NCI-H2196 (cell line): Measurements from ENCODE around the gene HNF1A.

Experiments
- DNase-seq: peaks from one replicate; lab custom pipeline; 2025; ENCODE audit not compliant: unreplicated experiment; lab: John Stamatoyannopoulos, UW

Gene HNF1A

DNA sequence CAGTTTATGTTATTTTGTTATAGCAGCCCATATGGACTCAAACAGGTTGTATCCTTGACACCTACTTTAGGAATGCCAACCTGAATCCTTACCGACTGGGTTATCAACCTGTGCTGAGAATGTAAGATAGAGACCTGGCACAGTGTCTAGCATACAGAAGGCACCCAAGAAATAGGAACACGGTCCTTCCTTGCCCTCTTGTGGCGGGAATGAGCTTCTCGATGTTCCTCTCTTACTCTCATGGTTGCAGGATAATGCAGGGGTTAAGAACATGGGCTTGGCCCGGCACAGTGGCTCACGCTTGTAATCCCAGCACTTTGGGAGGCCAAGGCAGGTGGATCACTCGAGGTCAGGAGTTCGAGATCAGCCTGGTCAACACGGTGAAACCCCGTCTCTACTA lies 31.4 kb downstream of the HNF1A start:
- DNase-seq = peak; percentile 51

DNA sequence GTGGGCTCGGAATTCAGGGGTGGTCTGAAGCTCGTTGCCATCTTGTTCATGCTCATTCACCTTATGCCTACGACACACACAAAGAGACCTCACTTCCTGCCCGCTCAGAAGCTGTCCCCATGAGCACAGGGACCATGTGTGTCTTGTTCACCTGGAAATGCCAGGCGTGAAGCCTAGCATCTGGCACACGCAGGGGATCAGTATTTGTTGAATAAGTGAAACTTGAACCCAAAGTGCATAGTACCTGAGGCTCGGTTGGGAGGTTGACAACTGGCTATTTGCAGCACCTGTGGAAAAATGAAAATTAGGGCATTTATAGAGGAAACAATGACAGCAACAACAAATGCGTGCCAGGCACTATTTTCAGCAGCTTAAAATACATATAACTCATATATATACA lies 32.5 kb downstream of the HNF1A start:
- no peak for DNase-seq

DNA sequence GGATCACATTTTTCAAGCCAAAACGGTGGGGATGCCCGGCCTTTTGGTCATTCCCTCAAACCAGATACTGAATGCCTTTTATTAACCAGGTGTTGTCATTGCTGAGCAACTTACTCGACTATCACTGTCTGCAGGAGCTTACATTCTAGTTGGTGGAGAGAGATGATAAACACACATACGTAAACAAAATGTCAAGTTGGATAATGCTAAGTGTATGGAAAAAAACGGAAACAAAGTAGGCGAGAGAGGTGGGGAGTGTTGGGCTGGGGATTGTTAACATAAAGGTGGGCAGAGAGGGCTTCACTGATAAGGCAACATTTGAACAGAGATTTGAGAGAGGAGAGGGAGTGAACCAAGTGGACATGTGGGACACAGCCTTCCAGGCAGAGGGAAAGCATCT lies 33.5 kb downstream of the HNF1A start:
- DNase-seq = no peak

DNA sequence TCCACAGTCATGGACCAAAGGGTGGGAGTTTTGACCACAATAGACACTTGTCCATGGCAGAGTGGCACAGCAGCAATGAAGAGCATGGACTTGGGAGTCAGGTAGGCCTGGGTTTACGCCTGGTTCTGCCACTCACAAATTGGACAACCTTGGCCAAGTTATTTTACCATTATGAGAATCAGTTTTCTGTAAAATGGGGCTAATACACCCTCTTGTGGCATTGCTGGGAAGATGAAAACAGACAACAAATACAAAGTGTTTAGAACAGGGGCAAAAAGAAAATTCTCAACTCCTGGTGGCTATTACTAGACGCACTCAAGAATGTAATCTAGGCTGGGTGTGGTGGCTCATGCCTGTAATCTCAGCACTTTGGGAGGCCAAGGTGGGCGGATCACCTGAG lies 35.4 kb downstream of the HNF1A start:
- no peak for DNase-seq

DNA sequence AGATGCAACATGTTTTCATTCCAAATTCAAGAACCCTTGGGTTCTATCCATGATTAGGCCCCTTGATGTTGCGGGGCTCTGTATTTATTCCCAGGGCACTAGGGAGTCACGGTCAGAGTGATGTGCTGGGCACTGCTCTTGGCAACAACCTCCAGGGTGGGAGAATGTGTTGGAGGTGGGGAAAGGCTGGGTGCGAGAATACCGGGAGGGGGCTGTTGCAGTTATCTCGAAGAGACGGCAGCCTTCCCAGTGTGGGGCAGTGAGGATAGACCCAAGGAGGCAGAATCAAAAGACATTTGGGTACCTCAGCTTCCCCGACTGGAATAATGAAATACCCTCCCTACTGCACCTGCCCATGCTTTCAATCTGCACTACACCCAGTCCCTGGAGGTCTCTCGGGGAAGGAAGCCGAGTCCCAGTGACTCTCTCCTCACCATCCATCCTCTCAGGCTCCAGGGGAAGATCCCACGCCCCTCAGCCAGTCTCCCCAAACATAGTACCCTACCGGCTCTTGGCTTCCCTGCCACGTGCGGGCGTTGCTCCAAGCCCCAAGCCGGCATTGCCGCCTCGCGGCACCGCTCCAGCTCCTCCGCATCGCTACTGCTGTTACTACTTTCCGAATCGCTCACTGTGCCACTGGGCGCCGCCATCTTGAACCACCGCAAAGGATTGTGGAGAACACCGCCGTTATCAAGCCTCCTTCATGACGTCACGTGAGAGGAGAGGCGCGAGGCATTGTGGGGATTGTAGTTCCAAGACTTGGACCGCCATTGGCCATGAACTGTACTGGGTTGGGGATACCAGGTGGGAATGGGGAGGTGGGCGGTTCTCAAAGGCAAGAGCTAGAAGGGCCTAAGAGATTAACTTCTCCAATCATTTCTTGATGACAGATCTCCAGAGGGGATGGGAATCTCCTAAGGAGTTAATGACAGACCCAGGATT lies 37.8 kb downstream of the HNF1A start, which contains the start of gene C12orf43:
Gene C12orf43 (minus strand): TSS at position 663 of the 942 bp plus-strand sequence. CDS start 13 bp downstream, at position 650.
- peak; percentile 95 for DNase-seq

DNA sequence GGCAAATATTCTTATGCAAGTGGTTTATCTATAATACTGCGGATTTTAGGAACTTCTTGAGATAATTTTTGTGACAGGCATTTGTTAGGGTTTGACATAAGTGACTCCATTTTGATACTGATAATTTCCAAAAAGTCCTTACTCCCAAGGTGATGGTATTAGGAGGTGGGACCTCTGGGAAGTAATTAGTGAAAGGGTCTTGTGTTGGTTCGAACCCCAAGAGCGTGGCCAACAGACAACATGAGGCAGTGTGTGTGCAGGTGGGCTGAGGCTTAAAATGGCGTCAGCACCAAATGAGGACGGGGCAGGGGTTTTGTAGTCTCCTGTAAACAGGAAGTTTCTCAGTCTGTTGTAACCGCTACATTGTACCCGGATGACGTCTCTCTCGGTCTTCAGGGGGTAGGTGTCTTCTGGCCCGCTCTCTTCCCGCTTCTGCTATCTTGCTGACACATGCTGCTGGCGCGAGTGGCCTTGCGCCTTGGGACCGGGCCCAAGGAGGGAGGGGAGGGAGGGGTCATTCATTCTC lies 39.7 kb downstream of the HNF1A start:
- DNase-seq = no peak

DNA sequence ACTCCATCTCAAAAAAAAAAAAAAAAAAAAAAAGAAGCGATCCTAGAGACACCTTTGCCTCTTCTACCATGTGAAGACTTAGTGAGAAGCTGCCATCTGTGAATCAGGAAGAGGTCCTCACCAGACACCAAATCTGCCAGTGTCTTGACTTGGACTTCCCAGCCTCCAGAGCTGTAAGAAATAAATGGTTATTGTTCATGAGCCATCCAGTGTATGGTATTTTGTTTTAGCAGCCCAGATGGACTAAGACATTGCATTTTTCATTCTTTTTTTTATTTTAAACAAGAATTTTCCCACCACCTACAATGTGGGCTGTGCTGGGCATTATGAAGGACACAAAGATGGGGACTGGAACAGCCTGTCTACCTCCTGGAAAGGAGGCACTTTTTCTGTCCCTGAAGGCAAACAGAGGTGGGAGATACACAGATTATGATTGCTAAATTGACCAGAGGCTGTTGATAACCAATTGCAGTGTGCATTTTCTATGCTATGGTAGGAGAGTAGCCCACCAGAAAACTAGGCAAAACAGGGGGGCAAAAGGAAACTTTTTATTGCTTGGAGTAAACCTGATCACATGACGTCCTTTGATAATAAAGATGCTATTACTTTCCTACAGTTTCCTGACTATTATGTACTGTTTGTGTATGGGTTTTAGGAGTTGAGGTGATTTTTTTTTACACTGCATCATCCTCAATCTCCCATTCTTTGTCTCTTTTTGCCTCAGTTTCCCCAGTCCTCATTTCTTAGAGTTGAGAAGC lies 40.7 kb downstream of the HNF1A start:
- DNase-seq = no peak

DNA sequence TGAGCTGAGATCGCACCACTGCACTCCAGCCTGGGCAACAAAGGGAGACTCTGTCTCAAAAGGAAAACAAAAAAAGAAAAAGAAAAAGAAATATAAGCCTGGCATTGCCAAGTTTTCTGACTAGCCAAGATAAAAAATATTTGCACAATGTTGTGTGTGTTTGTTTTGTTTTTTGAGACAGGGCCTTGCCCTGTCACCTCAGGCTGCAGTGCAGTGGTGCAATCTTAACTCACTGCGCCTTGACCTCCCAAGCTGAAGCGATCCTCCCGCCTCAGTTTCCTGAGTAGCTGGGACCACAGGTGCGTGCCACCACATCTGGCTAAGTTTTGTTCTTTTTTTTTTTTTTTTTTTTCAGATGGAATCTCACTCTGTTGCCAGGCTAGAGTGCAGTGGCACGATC lies 43.4 kb downstream of the HNF1A start:
- no peak for DNase-seq

DNA sequence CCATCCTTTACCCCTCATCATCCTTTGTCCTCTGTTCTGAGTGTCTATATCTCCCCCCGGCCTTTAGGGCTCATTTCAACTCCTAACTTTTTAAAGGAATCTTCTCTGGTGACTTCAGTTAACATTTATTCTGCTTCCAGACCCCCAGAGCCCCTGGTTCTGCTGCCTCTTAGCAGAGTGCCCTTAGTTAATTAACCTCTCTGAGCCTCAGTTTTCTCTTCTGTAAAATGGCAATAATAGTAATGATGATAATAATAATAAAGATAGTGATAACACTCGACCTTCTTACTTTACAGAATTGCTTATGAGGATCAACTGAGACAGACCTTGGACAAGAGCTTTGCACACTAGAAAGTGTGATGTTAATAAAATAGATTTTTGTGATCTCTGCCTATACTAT lies 44.4 kb downstream of the HNF1A start:
- DNase-seq = no peak

DNA sequence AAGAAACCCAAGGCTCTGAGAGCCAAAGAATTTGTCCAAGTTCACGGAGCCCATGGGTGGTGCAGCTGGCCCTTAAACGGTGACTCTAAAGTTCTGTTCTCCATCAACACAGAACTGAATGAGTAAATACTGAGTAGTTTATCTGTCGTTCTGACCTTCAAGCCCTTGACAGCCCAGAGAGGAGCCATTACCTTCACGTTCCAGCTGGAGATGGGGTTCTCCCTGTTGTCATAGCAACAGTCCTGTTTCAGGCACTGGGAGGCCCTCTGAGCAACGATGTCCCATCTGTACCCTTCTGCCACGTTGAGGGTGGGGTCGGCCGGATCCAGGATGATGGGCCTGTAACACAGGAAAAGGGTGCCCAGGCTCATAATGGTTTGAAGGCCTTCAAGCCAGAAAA lies 45.5 kb downstream of the HNF1A start:
- DNase-seq = no peak

DNA sequence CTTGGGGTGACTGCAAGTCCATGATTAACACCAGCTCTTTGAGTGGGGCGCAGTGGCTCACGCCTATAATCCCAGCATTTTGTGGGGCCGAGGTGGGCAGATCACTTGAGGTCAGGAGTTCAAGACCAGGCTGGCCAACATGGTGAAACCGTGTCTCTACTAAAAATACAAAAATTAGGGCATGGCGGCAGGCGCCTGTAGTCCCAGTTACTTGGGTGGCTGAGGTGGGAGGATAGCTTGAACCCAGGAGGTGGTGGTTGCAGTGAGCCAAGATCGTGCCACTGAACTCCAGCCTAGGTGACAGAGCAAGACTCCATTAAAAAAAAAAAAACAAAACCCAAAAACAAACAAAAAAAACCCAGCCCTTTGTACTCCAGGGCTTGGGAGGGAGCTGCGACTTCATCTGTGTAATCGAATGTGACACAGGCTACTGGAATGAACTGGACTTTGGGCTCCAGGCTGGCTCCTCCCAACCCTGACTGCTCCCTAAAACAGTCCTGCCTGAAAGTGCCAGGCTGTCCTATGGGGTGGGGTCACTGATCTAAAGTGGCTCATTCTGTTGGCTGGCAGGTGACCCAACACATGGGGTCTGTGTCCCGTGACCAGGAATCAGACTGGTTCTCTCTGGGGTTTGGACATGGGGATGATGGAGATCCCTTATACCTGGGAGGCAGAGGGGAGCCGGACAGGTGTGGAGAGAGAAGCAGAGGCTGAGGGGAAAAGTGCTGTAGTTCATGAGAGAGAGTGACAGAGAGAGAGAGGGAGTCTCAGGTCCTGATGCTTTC lies 47.3 kb downstream of the HNF1A start:
- no peak for DNase-seq

DNA sequence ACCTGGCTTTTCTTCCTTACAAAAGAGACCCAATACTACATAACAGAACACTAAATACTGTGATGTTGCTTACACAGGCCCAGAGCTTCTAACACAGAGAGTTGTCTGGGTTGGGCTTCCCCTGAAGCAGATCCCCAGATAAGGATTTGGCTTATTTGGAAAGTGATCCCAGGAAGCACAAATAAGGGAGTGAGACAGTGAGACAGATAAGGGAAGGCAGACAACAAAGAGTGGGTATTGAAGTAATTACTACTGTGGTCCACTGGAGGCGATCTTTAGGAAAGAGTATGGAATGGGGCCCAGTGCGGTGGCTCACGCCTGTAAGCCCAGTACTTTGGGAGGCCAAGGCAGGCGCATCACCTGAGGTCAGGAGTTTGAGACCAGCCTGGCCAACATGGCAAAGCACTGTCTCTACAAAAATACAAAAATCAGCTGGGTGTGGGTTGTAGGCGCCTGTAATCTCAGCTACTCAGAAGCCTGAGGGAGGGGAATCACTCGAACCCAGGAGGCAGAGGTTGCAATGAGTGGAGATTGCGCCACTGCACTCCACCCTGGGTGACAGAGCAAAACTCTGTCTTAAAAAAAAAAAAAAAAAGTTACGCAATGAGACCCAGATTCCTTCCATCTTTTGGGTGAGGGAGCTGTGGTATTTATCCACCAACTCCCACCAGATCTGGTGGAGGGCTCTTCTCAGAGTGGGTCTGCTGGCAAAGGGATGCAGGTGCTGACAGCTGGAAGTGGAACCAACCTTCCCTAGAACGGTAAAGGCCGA lies 48.1 kb downstream of the HNF1A start:
- no peak for DNase-seq

DNA sequence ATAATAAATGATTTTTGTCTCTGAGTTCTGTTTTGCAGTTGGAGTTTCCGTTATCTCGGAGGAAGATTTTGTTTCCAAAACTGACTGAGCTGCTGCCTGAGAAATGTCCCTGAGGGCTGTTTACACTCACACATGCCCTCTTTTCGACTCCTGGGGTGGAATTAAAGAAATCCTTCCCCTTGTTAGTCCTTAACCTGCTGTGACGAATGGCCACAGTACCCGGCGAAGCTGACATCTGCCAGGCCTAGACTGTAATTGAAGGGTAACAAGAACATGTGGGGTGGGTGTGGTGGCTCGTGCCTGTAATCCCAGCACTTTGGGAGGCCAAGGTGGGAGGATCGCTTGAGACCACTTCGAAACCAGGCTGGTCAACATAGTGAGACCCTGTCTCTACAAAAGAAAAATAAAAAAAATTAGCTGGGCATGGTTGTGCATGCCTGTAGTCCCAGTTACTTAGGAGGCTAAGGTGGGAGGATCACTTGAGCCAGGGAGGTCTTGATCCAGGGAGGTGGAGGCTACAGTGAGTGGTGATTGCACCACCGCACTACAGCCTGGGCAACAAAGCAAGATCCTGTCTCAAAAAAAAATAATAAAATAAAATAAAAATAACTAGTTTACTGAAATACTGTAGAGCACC lies 52.4 kb downstream of the HNF1A start:
- no peak for DNase-seq

DNA sequence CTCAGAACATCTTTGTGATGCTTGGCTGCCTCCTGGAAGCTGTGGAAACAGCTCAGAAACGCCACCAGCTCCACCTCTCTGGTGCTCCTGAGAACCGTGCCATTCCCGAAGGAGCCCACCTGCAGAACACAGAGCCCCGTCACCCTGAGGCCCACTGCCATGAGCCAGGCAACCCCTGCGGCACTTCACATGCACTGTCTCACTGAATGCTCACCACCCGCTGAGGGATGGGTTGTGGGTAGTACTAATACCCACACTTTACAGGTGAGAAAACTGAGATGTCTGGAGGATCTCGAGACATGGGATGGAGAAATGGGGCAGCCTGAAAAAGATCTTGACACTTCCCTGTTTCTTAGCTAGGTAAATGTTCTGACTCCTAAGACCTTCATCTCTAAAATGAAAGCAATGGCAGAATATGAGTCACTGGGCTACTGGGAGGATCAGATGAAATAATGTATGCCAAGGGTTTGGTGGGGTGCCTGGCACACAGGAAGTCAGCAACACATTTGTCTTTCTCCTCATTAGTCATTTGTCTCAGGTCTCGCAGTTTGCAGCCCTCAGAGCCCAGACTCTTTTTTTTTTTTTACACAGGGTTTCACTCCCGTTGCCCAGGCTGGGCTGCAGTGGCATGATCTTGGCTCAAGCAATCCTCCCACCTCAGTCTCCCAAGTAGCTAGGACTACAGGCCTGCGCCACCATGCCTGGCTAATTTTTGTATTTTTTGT lies 55.4 kb downstream of the HNF1A start:
- DNase-seq = peak; percentile 10

DNA sequence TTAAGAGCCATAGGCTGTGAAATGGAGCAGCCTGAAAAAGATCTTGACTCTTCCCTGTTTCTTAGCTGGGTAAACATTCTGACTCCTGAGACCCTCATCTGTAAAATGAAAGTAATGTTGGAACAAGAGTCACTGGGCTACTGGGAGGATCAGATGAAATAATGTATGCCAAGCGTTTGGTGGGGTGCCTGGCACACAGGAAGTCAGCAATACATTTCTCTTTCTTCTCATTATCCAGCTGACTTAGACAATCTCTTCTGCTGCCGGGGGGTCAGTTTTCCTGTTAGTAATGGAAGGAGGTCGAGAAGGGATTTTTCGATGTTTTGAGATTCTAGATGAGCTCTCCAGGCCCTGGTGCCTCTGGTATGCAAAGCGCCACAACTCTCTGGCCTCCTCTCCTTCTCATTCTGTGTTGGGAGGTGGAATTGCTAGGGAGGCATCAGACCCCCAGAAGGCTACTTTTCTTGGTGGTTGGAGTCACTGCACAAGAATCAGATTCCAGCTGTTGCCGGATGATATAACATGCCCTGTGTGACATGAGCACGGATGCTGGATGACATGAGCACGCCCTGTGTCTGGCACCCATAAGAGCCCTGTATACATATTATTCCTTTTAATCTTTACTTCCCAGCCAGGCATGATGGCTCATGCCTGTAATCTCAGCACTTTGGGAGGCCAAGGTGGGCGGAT lies 56.4 kb downstream of the HNF1A start:
- no peak for DNase-seq

DNA sequence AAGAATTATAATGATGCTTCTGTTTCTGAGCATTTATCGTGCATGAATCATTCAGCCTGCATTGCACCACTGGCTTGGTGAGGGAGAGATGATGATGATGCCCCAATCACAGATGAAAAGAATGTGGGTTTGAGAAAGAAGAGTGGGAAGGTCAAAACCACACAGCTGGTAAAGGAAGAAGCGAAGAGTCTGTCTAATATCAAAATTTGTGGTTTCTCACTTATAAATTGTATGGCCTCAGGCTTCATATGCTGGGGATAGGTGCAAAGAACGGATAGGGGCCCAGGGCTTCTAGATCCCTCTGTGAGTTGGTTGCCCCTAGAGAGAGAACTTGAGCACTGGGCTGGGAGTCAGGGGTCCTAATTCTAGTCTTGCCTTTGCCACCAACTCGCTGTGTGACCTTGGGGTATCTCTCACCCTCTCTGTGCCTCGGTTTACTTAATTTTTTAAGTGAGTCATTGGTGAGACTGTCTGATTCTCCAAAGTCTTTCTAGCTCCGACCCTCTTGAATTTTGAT lies 58.5 kb downstream of the HNF1A start:
- DNase-seq = no peak

DNA sequence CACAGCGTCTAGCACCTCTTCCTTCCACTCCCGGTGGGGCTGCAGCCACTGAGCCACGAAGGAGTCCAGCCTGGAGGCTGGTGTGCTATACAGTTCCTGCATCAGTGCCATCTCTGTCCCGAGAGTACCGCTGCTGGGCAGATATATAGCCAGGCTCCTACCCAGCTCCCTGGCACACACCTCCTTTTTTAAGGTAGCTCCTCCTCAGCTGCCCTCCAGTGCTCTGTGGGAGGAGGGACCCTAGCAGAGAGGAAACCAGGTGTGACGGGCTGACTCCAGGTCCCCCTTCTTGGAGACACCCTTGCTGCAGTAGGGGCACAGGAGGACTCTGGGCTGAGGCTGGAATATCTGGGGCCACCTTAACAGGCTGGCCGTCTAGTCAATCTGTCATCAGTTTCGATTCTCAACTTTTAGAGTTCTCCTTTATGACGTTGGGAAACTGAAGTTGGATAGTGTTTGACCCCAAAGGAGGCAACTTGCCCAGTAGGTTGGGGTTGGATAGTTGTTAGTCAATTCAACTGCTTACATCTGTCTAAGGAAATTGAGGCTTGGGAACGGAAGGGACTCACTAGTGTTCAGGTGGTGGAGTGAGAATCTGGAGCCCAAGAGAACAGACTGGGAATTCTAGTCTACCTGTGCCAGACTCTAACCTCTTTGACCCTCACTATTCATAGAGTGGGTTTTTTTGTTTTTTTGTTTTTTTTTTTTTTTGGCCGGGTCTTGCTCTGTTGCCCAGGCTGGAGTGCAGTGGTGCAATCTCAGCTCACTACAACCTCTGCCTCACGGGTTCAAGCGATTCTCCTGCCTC lies 60.7 kb downstream of the HNF1A start, which contains the start of gene OASL:
Gene OASL (minus strand): TSS at position 386 of the 808 bp plus-strand sequence. CDS start 275 bp downstream, at position 111.
- no peak for DNase-seq
